Panc1 (cell line): ENCODE data around the gene USP6NL.

Source experiments
- CTCF ChIP-seq: fragments of 450-650 bp; IDR thresholded peaks from 2 replicates; pipeline ENCODE4 v1.5.1; 2017; ENCODE audit warnings: mild to moderate bottlenecking
- POLR2AphosphoS5 ChIP-seq: IDR thresholded peaks from 2 replicates; pipeline ENCODE4 v1.6.1; 2012; ENCODE audit warnings: mild to moderate bottlenecking, low read depth, low read length, moderate library complexity
- SIN3A ChIP-seq: IDR thresholded peaks from 2 replicates; pipeline ENCODE4 v1.6.1; 2012; ENCODE audit warnings: low read depth, mild to moderate bottlenecking, low read length, moderate library complexity, borderline replicate concordance; ENCODE audit not compliant: insufficient read depth

GRCh38 chr10:11510736-11511135 is 100.7 kb downstream of the USP6NL start:
- no peak for TF ChIP-seq CTCF
- no peak for TF ChIP-seq POLR2AphosphoS5
- TF ChIP-seq SIN3A, result no peak
